SK-N-SH treated with all-trans-retinoic acid at 6 μM for 48 hours (cell line): Measurements from ENCODE around the gene CPPED1.

ENCODE experiments used
- BACH2 ChIP-seq: fragments of 250-450 bp; sonication (Bioruptor Pico); IDR thresholded peaks from 2 replicates; pipeline ENCODE4 v1.9.0; 2021; ENCODE audit warnings: mild to moderate bottlenecking, borderline replicate concordance
- CSRNP3 ChIP-seq: fragments of 250-450 bp; sonication (Bioruptor Pico); IDR thresholded peaks from 2 replicates; pipeline ENCODE4 v1.5.1; 2021; ENCODE audit warnings: mild to moderate bottlenecking, moderate library complexity
- GLIS3 ChIP-seq: fragments of 250-450 bp; sonication (Bioruptor Pico); IDR thresholded peaks from 2 replicates; pipeline ENCODE4 v1.5.0; 2020; ENCODE audit warnings: mild to moderate bottlenecking, moderate library complexity
- PATZ1 ChIP-seq: fragments of 250-450 bp; sonication (Bioruptor Pico); IDR thresholded peaks from 2 replicates; pipeline ENCODE4 v1.8.0; 2020; ENCODE audit warnings: mild to moderate bottlenecking, moderate library complexity, borderline replicate concordance
- PPARA ChIP-seq: fragments of 250-450 bp; sonication (Bioruptor Pico); IDR thresholded peaks from 2 replicates; pipeline ENCODE4 v1.5.0; 2020; ENCODE audit warnings: mild to moderate bottlenecking, borderline replicate concordance
- RARB ChIP-seq: fragments of 250-450 bp; sonication (Bioruptor Pico); IDR thresholded peaks from 2 replicates; pipeline ENCODE4 v1.8.0; 2021; ENCODE audit warnings: mild to moderate bottlenecking, moderate library complexity
- ZC3H10 ChIP-seq: fragments of 250-450 bp; sonication (Bioruptor Pico); IDR thresholded peaks from 2 replicates; pipeline ENCODE4 v1.5.1; 2021; ENCODE audit warnings: mild to moderate bottlenecking, moderate library complexity
- ZFP30 ChIP-seq: fragments of 450-650 bp; formaldehyde crosslinking; IDR thresholded peaks from 2 replicates; pipeline ENCODE4 v1.5.0; 2022; ENCODE audit warnings: mild to moderate bottlenecking, moderate library complexity
- ZNF8 ChIP-seq: fragments of 450-650 bp; formaldehyde crosslinking; IDR thresholded peaks from 2 replicates; pipeline ENCODE4 v1.5.0; 2020; ENCODE audit warnings: mild to moderate bottlenecking, moderate library complexity

- TF ChIP-seq ZNF8 (CRISPR knock-in tag), result no peak
- TF ChIP-seq ZFP30, result no peak
- no peak for TF ChIP-seq ZC3H10 (CRISPR knock-in tag)
- no peak for TF ChIP-seq RARB (CRISPR knock-in tag)
- TF ChIP-seq CSRNP3 (CRISPR knock-in tag), result no peak
- no peak for TF ChIP-seq PPARA (CRISPR knock-in tag)
- TF ChIP-seq PATZ1 (CRISPR knock-in tag), result no peak
- no peak for TF ChIP-seq BACH2 (CRISPR knock-in tag)
- no peak for TF ChIP-seq GLIS3 (CRISPR knock-in tag)
Observed at GRCh38 chr16:12700161-12700560, 103.5 kb downstream of the CPPED1 start.
